HG03378 (cell line): Measurements from ENCODE around the gene CYB5R4.
"Not testable (repeated sequence)": the region's sequence is repeated elsewhere in the genome, so short reads cannot be mapped to it uniquely, and the experiment has no call there.

Source experiments
- ATAC-seq: cut with Tn5 transposase; IDR thresholded peaks from one replicate; pipeline ENCODE4 v1.9.1; 2021; ENCODE audit warnings: mild to moderate bottlenecking, moderate library complexity; ENCODE audit not compliant: unreplicated experiment

CYB5R4 gene

DNA sequence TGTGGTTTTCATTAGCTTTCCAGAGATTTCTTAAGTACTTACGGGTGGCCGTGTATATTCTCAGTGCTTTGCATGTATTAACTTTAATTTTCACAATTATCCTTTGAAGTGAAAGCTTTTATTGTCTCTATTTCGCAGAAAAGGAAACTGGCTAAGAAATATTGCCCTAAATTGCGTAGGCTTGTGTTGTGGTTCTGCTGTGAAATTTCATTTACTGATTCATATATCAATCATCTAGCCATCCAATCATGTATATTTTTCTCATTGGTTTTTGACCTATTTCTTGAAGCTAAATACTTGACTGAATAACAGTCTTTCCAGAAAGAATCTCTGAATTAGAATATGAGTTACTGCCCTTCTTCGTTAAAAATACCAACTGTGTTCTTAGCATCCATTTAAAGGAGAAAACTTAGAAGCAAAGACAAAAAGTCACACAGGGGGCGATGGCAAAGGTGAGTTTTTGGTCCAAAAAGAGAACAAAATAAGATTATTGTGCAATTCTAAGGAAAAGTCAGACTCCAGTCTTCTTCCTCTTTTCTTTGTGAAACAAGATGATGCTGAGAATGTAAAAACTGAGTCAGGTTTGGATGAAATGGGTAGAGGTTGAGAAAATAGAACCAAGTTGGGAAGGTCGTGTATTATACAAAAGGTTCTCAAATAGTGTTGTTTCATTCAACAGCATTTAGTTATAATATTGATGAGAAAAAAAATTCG is 1.4 kb downstream of the CYB5R4 start:
- ATAC-seq, result no peak

DNA sequence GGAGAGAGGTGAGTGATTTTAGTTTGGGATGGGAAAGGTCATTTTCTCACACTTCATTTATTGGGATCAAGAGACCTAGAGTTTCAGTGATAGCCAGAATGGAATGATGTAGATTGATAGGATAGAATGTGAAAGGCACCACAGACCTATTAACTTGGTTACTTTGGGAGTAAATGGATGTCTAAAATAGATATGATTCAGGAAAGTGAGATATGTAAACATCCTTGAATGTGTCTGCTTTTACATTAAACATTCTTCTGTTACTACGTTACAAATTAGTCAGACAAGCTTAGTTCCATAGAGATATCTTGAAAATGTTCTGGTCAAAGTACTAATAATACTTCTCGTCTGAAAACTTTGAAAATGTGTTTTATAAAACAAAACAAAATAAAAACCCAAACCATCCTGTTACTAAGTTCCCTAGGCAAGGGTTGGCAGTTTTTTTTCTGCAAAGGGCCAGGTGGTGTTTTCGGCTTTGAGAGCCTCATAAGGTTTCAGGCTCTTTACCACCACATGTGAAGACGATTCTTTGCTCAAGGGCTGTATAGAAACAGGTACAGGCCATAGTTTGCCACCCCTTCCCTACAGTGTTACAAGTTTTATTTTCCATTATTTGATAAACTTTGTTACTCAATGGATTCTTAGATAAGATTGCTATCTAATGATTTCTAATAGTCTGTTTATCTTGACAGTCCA is 3.4 kb downstream of the CYB5R4 start:
- ATAC-seq, result no peak

DNA sequence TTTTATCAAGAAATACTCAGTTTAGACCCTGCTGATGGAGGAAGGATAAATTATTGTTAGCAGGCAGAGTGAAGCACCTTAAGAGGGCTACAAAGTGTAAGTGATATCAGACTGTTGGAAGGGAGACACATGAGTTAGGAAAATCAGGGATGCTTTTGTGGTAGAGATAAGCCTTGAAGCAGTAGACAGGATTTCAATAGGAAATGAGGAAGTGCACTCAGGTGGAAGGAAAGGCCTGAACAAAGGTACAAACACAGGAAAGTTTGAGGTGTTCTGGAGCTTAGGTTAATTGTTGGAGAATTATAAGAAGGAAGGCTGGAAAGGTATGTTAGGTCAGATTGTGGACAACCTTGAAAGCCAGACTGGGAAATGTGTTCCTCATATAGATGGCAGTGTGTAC is 7.6 kb downstream of the CYB5R4 start:
- ATAC-seq, result no peak

DNA sequence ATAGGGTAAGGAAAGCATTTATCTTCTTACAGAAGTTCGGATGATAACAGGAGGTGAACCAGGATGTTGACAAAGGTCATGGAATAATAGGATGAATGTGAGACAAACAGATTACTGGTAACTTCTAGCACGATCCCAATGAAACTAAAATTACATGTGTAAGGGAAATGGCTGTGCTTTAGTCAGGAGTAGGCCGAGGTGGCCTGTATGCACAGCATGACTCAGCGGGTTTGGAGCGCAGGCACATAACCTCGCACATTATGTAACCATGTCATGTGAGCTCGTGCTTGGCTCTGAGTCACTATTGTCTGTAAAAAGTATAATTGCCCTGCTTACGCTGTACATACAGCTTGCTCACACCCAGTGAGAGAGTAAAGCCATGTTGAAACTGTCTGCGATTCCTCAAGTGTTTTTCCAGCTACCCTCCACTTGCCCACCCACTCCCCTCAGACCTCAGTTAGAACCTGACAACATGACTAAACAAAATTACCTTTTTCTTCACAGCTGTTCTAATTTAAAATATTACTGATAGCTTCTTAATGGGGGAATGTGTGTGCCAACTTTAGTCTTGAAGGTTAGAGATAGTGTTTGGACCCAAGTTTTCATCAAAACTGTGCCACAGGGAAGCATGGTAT is 8.2 kb downstream of the CYB5R4 start:
- no peak for ATAC-seq

DNA sequence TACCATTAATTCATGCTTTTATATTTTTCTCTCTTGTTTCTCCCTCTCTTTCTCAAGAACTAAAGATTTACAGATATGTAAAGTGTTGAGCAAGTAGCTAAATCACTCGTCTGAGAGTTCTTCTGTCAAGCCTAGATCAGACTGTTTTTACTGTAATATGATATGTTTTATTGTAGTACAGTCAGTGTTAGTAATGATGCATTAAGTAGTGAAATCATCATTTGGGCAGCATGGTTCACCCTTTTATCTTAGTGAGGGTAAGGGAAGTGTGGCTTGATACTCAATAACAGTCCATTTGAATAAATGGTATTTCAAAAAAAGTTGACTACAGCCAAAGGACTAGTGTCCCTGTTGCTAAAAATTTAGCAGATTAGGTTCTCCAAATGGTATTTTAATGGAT is 9.2 kb downstream of the CYB5R4 start:
- no peak for ATAC-seq

DNA sequence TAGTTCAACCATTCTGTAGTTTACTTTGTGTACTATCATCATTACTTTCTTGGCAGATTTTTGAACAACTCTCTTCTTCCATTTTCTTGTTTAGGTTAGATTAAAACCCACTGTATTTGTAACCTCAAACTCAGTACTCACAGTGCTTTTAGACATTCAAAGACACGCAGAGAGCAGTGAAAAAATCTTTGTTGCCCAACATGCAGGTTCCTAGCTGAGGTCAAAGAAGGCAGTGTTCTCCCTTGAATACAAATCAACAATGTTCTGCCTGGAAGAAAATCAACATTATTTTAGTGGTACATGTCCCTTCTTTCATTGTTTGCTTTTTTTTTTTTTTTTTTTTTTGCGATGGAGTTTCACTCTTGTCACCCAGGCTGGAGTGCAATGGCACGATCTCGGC is 11.2 kb downstream of the CYB5R4 start:
- no peak for ATAC-seq

DNA sequence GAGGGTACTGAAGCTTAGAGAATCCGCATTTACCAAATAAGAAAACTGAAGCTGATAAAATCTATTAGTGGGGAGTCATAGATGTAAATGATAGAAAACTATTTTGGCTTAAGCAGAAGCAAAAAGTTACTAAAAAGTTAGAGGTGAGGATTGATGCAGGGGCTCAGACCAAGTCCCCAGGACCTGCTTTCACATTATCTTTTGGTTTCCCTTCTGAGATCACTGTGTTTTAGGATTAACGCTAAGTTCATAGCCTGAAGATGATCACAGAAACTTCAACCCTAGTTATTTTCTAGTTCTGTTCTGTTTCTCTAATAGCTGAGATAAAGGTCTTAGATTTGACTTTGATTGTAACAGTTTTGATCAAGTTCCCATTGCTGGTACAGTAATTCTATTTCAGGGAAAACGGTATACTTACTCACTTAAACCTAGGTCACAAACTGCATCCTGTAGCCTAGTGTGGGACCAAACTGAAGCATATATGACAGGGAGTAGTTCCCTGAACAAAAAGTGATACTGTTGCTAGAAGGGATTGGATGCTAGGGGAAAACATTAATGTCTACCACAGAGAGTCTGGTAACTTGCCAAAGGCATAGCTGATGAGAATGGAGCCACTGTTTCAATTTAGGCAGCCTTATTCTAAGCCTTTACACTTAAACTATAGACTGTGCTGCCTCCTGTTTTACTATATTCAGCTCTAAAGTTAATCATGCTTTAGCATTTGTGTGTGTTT is 13.1 kb downstream of the CYB5R4 start:
- ATAC-seq, result no peak

DNA sequence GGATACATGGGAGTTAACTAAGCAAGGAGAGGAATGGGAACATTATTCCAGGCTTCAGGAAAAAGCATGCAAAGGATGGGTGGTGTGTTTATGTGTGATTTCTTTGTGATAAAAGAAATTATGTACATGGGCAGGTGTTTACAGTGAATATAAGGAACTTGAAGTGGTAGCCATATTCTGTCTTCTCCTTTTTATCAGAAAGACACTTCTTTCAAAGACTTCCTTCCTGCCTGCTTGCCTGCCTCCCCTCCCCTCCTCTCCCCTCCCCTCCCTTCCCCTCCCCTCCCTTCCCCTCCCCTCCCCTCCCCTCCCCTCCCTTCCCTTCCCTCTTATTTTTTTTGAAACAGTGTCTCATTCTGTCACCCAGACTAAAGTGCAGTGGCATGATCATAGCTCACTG is 14.4 kb downstream of the CYB5R4 start:
- ATAC-seq, result no peak

DNA sequence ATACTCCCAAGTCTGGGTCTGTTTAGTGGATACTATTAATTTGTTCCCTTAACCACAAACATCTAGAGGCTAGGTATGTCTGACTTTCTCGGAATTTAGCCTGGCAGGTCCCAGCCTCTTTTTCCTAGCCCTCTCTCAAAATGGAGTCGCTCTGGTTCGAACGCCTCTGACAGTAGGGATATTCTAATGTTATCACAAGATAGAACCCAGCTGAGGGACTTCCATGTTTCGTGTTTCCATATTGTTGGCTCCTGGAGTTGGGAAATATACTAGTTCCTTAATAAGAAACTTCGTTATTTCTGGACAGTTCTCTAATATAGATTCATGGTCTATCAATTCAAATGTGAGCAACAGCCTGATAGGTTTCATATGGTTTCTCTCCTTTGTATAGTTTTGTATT is 16.4 kb downstream of the CYB5R4 start:
- no peak for ATAC-seq

DNA sequence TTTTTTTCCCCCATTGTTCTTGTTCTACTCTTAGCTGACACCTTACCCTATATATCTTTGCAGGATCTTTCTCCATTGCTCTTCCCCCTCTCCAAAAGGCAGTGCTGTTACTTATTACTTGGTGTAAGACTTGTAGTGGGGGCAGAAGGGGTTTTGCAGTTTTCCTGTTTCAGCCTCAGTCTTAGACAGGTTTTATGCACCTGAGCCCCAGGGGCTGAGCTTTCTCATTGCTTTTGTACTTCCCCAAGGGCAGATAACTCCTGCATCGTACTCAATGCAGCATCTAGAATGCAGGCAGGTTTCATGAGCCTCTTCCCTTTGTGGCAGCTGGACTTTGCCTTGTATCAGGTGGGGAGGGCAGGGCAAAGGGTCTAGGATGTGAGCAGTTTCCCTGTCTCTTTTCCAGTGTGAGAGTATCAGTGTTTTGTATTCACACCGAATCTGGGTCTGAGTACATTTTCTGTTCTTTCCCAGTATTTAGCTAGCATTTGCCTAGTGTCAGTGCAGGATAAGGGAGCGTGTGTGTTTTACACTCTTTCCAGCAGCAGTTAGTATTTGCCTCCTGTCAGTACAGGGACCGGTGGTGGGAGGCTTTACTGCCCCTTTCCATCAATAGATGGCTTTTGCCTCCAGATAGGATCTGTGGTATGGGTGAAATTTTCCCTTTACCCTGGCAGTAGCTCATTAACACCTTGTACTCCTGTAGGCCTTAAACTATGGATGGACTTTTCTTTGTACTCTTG is 19.6 kb downstream of the CYB5R4 start:
- ATAC-seq, result no peak

DNA sequence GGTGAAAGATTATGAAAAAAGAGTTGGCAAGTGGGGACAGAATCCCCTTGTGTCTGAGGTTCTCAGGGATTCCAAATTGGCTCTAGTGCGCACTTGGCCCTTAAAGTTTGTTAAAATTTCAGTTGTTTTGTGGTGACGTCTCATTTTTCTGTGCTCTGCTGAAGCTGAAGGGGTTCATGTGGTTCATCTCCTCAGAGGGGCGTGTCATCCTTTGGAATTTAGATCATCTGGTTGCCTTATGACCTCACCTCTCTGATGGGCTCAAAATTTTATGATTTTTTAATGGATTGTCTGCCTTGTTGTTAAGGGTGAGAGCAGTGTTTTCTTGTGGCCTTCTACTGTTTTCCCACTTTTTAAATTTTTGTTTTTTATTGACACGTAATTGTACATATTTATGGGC is 20.3 kb downstream of the CYB5R4 start:
- no peak for ATAC-seq

DNA sequence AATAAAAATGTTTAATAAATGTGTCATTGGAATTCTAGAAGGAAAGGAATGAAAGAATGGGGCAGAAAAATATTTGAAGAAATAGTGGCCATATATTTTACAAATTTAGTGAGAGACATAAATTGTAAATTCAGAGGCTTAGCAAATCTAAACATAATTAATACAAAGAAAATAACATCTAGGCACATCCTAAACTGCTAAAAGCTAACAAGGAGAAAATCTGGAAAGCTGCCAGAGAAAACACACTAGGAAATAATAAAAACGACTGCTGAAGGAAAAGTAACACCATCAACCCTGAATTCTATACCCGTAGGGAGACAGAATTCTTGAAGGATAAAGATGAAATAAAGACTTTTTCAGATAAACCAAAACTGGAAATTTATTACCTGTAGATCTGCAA is 23.8 kb downstream of the CYB5R4 start:
- no peak for ATAC-seq

DNA sequence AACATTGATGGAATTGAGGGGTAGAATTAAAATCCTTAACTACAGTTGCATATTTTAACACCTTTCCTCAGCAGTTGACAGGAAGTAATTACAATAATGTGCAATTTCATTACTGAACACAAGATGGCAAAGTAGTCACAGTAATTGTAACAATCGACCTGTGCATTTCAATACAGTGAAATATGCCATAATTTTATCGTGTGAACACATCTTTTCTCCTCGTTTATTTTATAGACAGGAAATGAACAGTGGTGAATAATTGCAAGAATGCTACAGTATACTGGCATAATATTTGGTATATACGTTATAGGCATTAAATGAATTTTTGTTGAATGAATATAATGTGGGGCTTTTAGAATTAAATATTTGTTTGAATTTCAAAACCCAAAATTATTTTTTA is 25.0 kb downstream of the CYB5R4 start:
- peak; percentile 93 for ATAC-seq

DNA sequence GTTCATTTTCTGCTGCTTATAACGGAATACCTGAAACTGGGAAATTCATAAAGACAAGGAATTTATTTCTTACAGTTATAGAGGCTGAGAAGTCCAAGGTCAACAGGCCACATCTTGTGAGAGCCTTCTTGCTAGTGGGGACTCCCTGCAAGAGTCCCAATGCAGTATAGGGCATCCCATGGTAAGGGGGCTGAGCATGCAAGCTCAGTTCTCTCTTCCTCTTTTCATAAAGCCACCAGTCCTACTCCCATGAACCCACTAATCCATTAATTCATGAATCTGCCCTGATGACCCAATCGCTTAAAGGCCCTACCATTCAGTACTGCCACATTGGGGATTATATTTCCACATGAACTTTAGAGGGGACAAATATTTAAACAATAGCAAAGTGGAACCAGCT is 26.5 kb downstream of the CYB5R4 start:
- no peak for ATAC-seq

DNA sequence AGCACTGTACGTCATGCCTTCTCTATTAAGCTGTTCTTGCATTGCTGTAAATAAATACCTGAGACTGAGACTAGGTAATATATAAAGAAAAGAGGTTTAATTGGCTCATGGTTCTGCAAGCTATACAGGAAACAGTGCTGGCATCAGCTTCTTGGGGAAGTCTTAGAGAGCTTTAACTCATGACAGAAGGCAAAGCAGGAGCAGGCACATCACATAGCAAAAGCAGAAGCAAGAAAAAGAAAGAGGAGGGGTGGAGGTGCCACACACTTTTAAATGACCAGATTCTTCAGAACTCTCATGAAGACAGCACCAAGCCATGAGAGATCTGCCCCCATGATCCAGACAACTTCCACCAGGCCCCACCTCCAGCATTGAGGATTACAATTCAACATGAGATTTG is 30.1 kb downstream of the CYB5R4 start:
- ATAC-seq, result no peak

DNA sequence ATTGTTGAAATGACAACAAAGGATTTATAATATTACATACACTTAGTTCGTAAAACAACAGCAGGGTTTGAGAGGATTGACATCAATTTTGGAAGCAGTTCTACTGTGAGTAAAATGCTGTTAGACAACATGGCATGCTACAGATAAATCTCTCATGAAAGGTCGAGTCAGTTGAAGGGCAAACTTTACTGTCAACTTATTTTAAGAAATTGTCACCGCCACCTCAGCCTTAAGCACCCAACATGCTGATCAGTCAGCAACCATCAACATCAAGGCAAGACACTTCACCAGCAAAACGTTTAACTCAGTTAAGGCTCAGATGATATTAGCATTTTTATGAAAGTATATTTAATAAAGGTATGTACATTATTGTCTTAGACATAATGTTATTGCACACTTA is 31.0 kb downstream of the CYB5R4 start:
- ATAC-seq, result no peak

DNA sequence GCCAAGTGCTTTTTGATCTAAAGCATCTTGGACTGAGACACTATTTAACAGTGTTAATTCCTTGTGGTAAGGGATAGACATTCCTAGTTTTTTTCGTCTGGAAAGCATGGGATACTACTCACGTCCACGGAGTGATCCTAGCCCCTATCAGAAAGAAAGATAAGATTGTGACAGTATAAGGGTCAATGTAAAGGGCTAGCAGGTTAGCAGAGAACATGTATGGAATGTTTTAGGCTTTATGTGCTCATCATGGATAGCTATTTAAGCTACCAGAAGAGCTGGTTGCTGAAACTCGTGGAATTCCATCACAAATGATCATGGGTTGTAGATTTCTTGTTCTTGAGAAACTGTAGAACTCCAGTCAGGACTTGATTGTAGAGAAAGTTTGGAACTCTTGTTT is 32.1 kb downstream of the CYB5R4 start:
- ATAC-seq, result no peak

DNA sequence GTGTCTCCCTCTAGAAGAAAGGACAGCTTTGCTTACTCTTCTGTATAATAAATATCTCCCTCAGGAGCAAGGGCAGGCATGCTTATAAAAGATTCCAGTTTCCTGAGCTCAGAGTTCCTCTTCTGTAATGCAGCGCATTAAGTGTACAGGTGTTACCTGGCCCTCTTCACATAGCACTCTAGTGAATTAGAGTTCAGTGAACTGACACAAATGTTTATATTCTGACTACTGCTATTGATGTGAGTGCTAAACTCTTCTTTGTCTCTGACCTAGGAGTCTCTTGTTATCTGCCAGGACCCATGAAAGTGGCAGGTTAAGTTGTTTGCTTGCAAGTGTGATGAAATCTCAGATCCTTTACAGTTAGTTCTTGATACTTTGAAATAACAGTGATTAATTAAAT is 33.5 kb downstream of the CYB5R4 start:
- no peak for ATAC-seq

DNA sequence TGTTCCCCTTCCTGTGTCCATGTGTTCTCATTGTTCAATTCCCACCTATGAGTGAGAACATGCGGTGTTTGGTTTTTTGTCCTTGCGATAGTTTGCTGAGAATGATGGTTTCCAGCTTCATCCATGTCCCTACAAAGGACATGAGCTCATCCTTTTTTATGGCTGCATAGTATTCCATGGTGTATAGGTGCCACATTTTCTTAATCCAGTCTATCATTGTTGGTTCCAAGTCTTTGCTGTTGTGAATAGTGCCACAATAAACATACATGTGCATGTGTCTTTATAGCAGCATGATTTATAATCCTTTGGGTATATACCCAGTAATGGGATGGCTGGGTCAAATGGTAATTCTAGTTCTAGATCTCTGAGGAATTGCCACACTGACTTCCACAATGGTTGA is 37.6 kb downstream of the CYB5R4 start:
- not testable (repeated sequence) for ATAC-seq

DNA sequence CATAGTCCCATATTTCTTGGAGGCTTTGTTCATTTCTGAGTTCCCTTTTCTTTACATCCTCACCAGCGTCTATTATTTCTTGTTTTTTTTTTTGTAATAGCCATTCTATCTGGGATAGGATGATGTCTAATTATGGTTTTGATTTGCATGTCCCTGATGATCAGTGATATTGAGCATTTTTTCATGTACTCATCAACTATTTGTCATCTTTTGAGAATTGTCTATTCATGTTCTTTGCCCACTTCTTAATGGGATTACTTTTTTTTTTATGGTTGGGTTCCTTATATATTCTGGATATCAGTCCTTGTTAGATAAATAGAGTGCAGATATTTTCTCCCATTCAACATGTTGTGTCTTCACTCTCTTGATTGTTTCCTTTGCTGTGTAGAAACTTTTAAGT is 42.1 kb downstream of the CYB5R4 start:
- no peak for ATAC-seq

DNA sequence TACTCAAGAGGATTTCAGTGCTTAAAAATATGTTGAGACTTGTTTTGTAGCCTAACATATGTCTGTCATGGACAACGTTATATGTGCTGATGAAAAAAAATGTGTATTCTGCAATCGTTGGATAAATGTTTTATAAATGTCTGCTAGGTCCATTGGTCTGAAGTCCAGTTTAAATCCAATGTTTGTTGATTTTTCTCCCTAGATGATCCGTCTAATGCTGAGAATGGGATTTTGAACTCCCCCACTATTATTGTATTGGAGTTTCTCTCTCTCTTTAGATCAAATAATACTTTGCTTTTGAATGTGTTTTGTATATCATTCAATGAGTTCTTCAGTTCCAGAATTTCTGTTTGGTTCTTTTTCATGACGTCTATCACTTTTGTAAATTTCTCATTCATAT is 44.9 kb downstream of the CYB5R4 start:
- ATAC-seq, result no peak
